GM18907 (cell line): ENCODE data around the gene CD2AP.
"Not testable (repeated sequence)": the region's sequence is repeated elsewhere in the genome, so short reads cannot be mapped to it uniquely, and the experiment has no call there.

ENCODE experiments used
- ATAC-seq: cut with Tn5 transposase; IDR thresholded peaks from one replicate; pipeline ENCODE4 v1.9.1; 2021; ENCODE audit warnings: mild to moderate bottlenecking, moderate library complexity; ENCODE audit not compliant: unreplicated experiment

Gene CD2AP

GRCh38 chr6:47631269-47631772 lies 153.7 kb downstream of the CD2AP start:
- ATAC-seq: peak; percentile 67

- no peak for ATAC-seq
Observed at GRCh38 chr6:47631797-47632196, 154.2 kb downstream of the CD2AP start.

- no peak for ATAC-seq
Observed at GRCh38 chr6:47633141-47633540, 155.6 kb downstream of the CD2AP start.

- no peak for ATAC-seq
Observed at GRCh38 chr6:47634210-47635047, 156.8 kb downstream of the CD2AP start.

- ATAC-seq: no peak
Observed at GRCh38 chr6:47646689-47647088, 169.1 kb downstream of the CD2AP start.

- no peak for ATAC-seq
Observed at GRCh38 chr6:47647188-47647587, 169.6 kb downstream of the CD2AP start.

GRCh38 chr6:47647626-47648025 lies 170.0 kb downstream of the CD2AP start:
- ATAC-seq: not testable (repeated sequence)

- ATAC-seq: no peak
Observed at GRCh38 chr6:47648031-47648430, 170.4 kb downstream of the CD2AP start.

- peak; percentile 68 for ATAC-seq
Observed at GRCh38 chr6:47650553-47651432, 173.2 kb downstream of the CD2AP start.

- ATAC-seq: no peak
Observed at GRCh38 chr6:47651505-47651944, 173.9 kb downstream of the CD2AP start.

- ATAC-seq: no peak
Observed at GRCh38 chr6:47653706-47654105, 176.1 kb downstream of the CD2AP start.

GRCh38 chr6:47654255-47654654 lies 176.7 kb downstream of the CD2AP start:
- no peak for ATAC-seq

GRCh38 chr6:47655719-47656595 lies 178.4 kb downstream of the CD2AP start:
- peak; percentile 47 for ATAC-seq

GRCh38 chr6:47661960-47662359 lies 184.4 kb downstream of the CD2AP start:
- ATAC-seq: no peak

- no peak for ATAC-seq
Observed at GRCh38 chr6:47663462-47664216, 186.1 kb downstream of the CD2AP start.

- no peak for ATAC-seq
Observed at GRCh38 chr6:47665112-47665511, 187.5 kb downstream of the CD2AP start.

GRCh38 chr6:47669684-47670513 lies 192.3 kb downstream of the CD2AP start:
- no peak for ATAC-seq

GRCh38 chr6:47670851-47671250 lies 193.3 kb downstream of the CD2AP start:
- ATAC-seq: no peak

- no peak for ATAC-seq
Observed at GRCh38 chr6:47671777-47672176, 194.2 kb downstream of the CD2AP start.
